ENCODE results near the gene NFIC.
A peak's percentile ranks its signal among the peaks of the same experiment; 100 is the strongest.

Gene NFIC

DNA sequence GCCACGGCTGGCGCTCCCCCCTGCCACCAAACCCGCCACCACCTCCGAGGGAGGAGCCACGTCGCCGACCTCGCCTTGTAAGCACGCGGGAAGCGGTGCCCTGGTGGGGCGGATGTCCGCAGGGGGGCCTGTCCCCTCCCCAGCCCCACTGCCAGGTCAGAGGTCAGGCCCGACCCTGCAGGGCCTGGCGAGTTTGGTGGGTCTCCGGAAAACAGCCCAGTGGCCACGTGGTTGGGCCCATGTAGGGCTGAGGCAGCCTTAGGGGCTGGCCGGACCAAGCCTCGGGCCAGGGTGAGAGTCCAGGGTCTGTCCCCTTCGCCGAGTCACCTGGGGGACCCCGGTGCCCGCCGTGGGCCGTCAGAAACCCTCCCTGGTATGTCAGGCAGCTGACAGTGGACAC is 87.5 kb downstream of the NFIC start:
- TF ChIP-seq SUZ12 (IDR thresholded peaks at IDR 0.05; ENCODE audit: extremely low read depth, insufficient read depth, insufficient read length) (no peak), ZNF274 (IDR thresholded peaks at IDR 0.05; ENCODE audit: low read depth, low read length) (no peak), YY1 (IDR thresholded peaks at IDR 0.05; ENCODE audit: insufficient read depth, insufficient read length) (no peak)
- peaks cover 23% of the 10 kb centered on the region for H3K4me1 ChIP-seq (ENCODE audit: insufficient read depth, insufficient read length)
- H3K27me3 ChIP-seq (ENCODE audit: insufficient read depth, insufficient read length), result no peaks in the 10 kb centered on the region
- H3K9ac ChIP-seq (ENCODE audit: insufficient read length, low read depth), result no peak overlapping the region
- no peak for DNase-seq (ENCODE audit: low read depth, low spot score)
- H3K36me3 ChIP-seq (ENCODE audit: insufficient read depth, insufficient read length, low read length), result peaks cover 39% of the 10 kb centered on the region
- H3K4me3 ChIP-seq (ENCODE audit: insufficient read length, low read depth), result no peak overlapping the region
- no peaks in the 10 kb centered on the region for H3K9me3 ChIP-seq (ENCODE audit: insufficient read depth, low read length)

DNA sequence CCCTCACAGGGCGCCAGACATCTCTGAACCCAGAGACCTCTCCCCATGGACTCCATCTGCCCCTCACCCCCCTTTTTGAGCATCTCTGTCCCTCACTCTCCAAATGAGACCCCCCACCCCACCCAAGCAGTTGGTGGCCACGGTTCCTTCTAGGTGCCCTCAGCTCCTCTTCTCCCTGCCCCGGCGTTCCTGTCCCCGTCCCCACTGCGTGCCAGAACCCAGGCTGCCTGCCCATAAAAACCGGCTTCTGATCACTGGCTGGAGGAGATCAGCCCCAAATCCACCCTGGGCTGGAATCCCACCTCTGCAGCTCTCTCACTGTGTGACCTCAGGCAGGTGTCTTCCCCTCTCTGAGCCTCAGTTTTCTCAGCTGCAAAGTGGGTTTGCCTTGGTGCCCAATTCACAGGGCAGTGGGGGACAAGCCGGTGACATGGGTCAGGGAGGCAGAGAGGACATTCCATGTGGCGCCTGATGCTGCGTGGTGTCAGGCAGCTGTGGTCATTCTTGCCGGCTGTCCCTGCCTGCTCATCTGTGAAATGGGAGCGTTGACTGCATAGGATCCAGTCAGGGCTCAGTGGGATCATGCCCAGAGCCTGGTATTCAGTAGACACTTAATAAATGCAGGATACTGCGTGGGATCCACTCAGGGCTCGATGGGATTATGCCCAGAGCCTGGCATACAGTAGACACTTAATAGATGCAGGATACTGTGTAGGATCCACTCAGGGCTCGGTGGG is 88.4 kb downstream of the NFIC start:
- TF ChIP-seq ZNF274 (IDR thresholded peaks at IDR 0.05; ENCODE audit: low read depth, low read length), result no peak
- no peak for TF ChIP-seq SUZ12 (IDR thresholded peaks at IDR 0.05; ENCODE audit: extremely low read depth, insufficient read depth, insufficient read length)
- no peak for TF ChIP-seq YY1 (IDR thresholded peaks at IDR 0.05; ENCODE audit: insufficient read depth, insufficient read length)

DNA sequence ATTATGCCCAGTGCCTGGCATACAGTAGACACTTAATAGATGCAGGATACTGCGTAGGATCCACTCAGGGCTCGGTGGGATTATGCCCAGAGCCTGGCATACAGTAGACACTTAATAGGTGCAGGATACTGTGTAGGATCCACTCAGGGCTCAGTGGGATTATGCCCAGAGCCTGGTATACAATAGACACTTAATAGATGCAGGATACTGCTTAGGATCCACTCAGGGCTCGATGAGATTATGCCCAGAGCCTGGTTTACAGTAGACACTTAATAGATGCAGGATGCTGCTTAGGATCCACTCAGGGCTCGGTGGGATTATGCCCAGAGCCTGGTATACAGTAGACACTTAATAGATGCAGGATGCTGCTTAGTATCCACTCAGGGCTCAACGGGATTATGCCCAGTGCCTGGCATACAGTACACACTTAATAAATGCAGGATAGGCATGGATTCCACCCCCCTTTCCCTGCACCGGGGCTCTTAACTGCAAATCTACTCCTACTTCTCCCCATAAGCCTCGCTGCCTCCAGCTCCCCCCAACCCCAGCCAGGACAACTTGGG is 89.1 kb downstream of the NFIC start:
- DNase-seq (ENCODE audit: low read depth, low spot score), result no peak
- Histone ChIP-seq H3K9me3 (ENCODE audit: insufficient read depth, low read length) (no peaks in the 10 kb centered on the region), H3K9ac (ENCODE audit: insufficient read length, low read depth) (no peak overlapping the region), H3K27me3 (ENCODE audit: insufficient read depth, insufficient read length) (no peaks in the 10 kb centered on the region), H3K4me1 (ENCODE audit: insufficient read depth, insufficient read length) (peaks cover 27% of the 10 kb centered on the region), H3K4me3 (ENCODE audit: insufficient read length, low read depth) (no peak overlapping the region), H3K36me3 (ENCODE audit: insufficient read depth, insufficient read length, low read length) (peaks cover 34% of the 10 kb centered on the region)
- TF ChIP-seq YY1 (IDR thresholded peaks at IDR 0.05; ENCODE audit: insufficient read depth, insufficient read length) (no peak), SUZ12 (IDR thresholded peaks at IDR 0.05; ENCODE audit: extremely low read depth, insufficient read depth, insufficient read length) (no peak), ZNF274 (IDR thresholded peaks at IDR 0.05; ENCODE audit: low read depth, low read length) (no peak)

More for the DNA sequence above, 88.4 kb downstream of the NFIC start:
- Histone ChIP-seq H3K9me3 (ENCODE audit: insufficient read depth, low read length) (no peaks in the 10 kb centered on the region), H3K4me3 (ENCODE audit: insufficient read length, low read depth) (no peak overlapping the region), H3K4me1 (ENCODE audit: insufficient read depth, insufficient read length) (peaks cover 27% of the 10 kb centered on the region), H3K36me3 (ENCODE audit: insufficient read depth, insufficient read length, low read length) (peaks cover 34% of the 10 kb centered on the region), H3K9ac (ENCODE audit: insufficient read length, low read depth) (no peak overlapping the region), H3K27me3 (ENCODE audit: insufficient read depth, insufficient read length) (no peaks in the 10 kb centered on the region)
- DNase-seq (ENCODE audit: low read depth, low spot score), result no peak

GRCh38 chr19:3455960-3456601 is 89.7 kb downstream of the NFIC start:
- H3K27me3 ChIP-seq (ENCODE audit: insufficient read depth, insufficient read length), result no peaks in the 10 kb centered on the region
- no peak for TF ChIP-seq SUZ12 (IDR thresholded peaks at IDR 0.05; ENCODE audit: extremely low read depth, insufficient read depth, insufficient read length)
- TF ChIP-seq ZNF274 (IDR thresholded peaks at IDR 0.05; ENCODE audit: low read depth, low read length), result no peak
- H3K4me3 ChIP-seq (ENCODE audit: insufficient read length, low read depth), result no peak overlapping the region
- H3K36me3 ChIP-seq (ENCODE audit: insufficient read depth, insufficient read length, low read length), result peaks cover 34% of the 10 kb centered on the region
- H3K9me3 ChIP-seq (ENCODE audit: insufficient read depth, low read length), result no peaks in the 10 kb centered on the region
- H3K9ac ChIP-seq (ENCODE audit: insufficient read length, low read depth), result no peak overlapping the region
- no peak for DNase-seq (ENCODE audit: low read depth, low spot score)
- H3K4me1 ChIP-seq (ENCODE audit: insufficient read depth, insufficient read length), result peaks cover 27% of the 10 kb centered on the region

GRCh38 chr19:3456925-3457527 is 90.6 kb downstream of the NFIC start:
- H3K36me3 ChIP-seq (ENCODE audit: insufficient read depth, insufficient read length, low read length), result peaks cover 34% of the 10 kb centered on the region
- H3K4me3 ChIP-seq (ENCODE audit: insufficient read length, low read depth), result no peak overlapping the region
- peaks cover 27% of the 10 kb centered on the region for H3K4me1 ChIP-seq (ENCODE audit: insufficient read depth, insufficient read length)
- H3K27me3 ChIP-seq (ENCODE audit: insufficient read depth, insufficient read length), result no peaks in the 10 kb centered on the region
- no peak for DNase-seq (ENCODE audit: low read depth, low spot score)
- peak overlapping the region; percentile 57 for H3K9ac ChIP-seq (ENCODE audit: insufficient read length, low read depth)
- H3K9me3 ChIP-seq (ENCODE audit: insufficient read depth, low read length), result no peaks in the 10 kb centered on the region
- TF ChIP-seq ZNF274 (IDR thresholded peaks at IDR 0.05; ENCODE audit: low read depth, low read length), result no peak
- TF ChIP-seq SUZ12 (IDR thresholded peaks at IDR 0.05; ENCODE audit: extremely low read depth, insufficient read depth, insufficient read length), result no peak
- no peak for TF ChIP-seq YY1 (IDR thresholded peaks at IDR 0.05; ENCODE audit: insufficient read depth, insufficient read length)

DNA sequence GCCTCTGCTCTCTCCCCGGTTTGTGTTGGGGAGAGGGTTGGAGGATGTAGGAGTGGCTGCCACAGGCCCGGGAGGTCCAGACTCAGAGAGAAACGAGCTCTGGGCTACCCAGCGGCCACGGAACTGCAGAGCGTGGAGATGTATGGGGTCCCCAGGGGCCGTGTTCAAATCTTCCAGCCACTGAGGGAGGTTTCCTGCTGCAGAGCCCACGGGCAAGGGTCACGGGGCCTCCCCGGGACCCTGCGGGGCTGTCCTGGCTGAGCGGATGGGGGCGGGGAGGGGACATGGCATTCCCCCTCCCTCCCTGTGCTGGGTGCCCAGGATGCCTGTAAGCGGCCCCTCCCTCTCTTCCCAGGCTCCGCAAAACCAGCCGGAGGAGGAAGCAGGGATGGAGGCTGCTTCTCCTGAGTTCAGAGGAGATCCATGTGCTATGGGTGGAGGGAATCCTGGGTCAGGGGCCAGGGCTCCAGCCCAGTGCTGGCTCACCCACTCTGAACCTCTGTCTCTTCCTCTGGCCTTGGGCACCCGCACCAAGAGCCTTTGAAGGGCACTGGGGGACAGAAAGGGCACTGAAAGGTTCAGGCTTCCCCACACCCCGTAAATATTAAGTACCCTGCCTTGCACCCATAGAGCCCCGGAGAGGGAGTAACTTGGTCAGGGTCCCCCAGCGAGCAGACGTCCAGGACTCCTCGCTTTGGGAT is 91.3 kb downstream of the NFIC start:
- Histone ChIP-seq H3K4me1 (ENCODE audit: insufficient read depth, insufficient read length) (peaks cover 25% of the 10 kb centered on the region), H3K9ac (ENCODE audit: insufficient read length, low read depth) (peak overlapping the region; percentile 57), H3K4me3 (ENCODE audit: insufficient read length, low read depth) (peak overlapping the region; percentile 27), H3K27me3 (ENCODE audit: insufficient read depth, insufficient read length) (peaks cover 3% of the 10 kb centered on the region), H3K9me3 (ENCODE audit: insufficient read depth, low read length) (no peaks in the 10 kb centered on the region), H3K36me3 (ENCODE audit: insufficient read depth, insufficient read length, low read length) (peaks cover 28% of the 10 kb centered on the region)
- no peak for DNase-seq (ENCODE audit: low read depth, low spot score)
- TF ChIP-seq YY1 (IDR thresholded peaks at IDR 0.05; ENCODE audit: insufficient read depth, insufficient read length) (no peak), SUZ12 (IDR thresholded peaks at IDR 0.05; ENCODE audit: extremely low read depth, insufficient read depth, insufficient read length) (no peak), ZNF274 (IDR thresholded peaks at IDR 0.05; ENCODE audit: low read depth, low read length) (no peak)
